ENCODE results near the gene NUTM1.
"Not testable (repeated sequence)": the region's sequence is repeated elsewhere in the genome, so short reads cannot be mapped to it uniquely, and the experiment has no call there.

The NUTM1 gene

GRCh38 chr15:34366271-34367065, 23.4 kb downstream of the NUTM1 start:
- peak; percentile 72 for DNase-seq

DNA sequence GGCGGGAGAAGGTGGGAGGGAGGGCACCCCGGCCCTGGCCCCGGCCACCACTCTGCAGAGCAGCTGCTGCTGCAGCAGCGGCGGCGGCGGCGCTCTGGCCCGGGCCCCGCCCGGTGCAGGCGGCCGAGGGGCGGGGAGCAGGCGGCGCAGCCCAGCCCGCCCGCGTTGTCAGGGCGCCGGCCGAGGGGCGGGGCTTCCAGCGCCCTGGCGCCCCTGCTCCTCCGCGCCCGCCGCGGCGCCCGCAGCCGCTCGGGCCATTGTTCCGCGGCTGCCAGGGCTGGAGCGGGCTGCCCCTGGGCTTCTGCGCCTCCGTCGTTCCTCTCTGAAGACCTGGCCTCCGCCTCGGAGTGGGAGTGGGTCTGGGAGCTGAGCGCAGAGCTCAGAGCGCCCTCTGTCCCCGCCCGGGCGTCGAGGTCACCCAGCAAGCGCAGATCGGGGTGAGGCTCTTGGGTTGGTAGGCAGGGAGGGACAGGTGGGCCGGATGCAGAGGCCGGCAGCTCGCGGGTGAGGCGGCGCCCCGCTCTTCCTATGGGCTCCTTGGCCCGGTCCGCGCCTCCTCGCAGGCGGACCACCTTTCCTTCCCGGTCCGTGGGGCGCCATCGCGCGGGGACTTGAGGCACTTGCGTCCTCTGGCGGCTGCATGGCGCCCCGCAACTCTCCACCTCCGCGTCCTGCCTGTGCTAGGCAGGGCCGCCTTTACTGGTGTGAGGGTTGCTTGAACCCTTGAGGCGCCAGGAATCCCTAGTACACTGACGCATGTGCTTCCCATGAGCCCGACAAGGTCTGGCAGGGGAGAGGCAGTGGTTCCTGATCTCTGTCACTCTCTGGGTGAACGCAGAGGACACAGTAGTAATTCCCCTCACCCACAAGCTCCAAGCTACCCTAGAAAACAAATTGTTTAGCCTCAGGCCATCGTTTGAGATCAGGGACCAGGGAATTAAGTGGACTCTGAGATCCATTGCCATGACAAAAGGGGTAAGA, 24.3 kb downstream of the NUTM1 start, which contains the start of gene LPCAT4:
Gene LPCAT4 (minus strand): TSS at position 96 of the 981 bp plus-strand sequence. CDS start 96 bp downstream, outside the sequence.
- DNase-seq, result peak; percentile 96

DNA sequence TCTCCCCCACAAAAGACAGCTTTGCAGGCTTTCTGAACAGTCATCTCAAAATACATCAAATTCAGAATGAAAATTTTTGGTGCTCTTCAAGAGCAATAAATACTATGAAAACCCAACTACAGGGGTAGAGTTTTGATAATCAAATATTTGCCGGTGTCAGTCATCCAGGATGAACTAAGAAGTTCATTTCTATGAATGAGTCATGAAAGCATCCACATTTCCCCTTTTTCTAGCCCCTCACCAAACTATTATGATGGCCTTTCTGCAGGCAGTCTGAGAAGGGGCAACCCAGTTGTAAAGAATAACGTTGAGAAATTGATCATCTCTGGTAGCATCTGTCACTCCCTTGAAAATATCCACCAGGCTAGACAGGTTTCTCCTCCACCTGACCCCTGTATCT, 27.0 kb downstream of the NUTM1 start:
- DNase-seq, result no peak

DNA sequence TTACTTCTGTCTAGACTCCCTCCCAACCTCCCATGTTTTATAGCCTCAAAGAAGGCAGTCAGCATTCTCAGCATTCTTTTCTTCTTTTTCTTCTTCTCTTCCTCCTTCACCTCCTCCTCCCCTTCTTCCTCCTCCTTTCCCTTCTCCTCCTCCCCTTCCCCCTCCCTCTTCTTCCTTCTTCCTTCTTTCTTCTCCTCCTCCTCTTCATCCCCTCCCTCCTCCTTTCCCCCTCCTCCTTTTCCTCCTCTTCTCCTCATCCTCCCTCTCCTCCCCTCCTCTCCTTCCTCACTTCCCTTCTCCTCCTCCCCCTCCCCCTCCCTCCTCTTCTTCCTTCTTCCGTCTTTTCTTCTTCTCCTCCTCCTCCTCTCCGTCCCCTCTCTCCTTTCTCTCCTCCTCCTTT, 27.5 kb downstream of the NUTM1 start:
- DNase-seq, result no peak

DNA sequence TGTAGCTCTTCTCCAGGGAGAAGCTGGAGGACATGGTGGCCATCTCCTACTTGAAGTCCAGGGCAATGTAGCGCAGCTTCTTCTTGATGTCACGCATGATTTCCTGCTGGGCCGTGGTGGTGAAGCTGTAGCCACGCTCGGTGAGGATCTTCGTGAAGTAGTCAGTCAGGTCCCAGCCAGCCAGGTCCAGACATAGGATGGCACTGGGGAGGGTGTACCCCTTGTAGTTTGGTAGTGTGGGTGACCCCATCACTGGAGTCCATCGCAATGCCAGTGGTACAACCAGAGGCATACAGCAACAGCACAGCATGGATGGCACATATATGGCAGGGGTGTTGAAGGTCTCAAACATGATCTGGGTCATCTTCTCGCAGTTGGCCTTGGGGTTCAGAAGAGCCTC, 30.8 kb downstream of the NUTM1 start:
- DNase-seq, result no peak

DNA sequence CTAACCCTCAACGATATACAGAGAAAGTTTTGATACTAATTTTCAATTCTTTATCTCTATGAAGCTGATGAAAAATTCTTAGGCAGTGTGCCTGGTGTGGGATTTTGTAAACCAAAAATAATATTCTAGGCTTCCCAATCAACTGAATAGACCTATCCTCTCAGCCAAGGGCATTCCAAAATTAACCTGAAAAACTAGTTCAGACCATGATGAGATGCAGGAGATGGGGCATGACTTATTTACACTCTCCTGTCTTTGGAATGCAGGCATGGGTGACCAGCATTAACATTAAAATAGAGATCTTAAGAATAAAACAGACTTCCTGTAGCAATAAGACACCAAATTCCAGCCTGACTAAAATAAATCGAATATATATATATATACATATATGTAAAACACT, 31.7 kb downstream of the NUTM1 start:
- no peak for DNase-seq

DNA sequence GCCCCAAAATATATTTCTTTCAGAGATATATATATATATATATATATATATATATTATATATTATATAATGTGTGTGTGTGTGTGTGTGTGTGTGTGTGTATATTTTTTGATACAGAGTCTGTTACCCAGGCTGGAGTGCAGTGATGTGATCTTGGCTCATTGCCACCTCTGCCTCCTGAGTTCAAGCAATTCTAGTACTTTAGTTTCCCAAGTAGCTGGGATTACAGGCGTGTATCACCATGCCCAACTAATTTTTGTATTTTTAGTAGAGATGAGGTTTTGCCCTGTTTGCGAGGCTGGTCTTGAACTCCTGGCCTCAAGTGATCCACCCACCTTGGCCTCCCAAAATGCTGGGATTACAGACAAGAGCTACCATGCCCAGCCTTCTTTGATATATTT, 32.4 kb downstream of the NUTM1 start:
- DNase-seq, result not testable (repeated sequence)

GRCh38 chr15:34376856-34377255, 33.7 kb downstream of the NUTM1 start:
- no peak for DNase-seq

DNA sequence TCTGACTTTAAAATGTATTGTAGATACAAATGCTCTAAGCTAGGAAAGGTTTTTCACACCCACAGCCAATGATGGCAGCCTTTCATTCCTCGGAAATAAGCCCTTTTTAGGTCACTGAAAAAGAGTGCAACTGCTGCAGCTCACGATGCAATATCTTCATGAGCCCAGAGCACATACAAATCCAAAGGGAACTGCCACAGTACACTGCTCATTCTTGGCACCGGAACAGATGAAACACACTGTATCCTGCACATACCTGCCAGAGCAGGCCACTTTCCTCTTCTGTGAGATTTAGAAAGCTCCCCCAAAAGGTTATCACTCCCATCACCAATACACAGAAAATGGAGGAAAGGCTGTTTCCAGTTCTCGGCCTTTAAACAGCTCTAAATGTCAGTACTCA, 37.4 kb downstream of the NUTM1 start:
- DNase-seq, result not testable (repeated sequence)

- not testable (repeated sequence) for DNase-seq
These were observed 38.9 kb downstream of the NUTM1 start for GRCh38 chr15:34381829-34382521.

- not testable (repeated sequence) for DNase-seq
These were observed 46.5 kb downstream of the NUTM1 start for GRCh38 chr15:34389594-34390086.

DNA sequence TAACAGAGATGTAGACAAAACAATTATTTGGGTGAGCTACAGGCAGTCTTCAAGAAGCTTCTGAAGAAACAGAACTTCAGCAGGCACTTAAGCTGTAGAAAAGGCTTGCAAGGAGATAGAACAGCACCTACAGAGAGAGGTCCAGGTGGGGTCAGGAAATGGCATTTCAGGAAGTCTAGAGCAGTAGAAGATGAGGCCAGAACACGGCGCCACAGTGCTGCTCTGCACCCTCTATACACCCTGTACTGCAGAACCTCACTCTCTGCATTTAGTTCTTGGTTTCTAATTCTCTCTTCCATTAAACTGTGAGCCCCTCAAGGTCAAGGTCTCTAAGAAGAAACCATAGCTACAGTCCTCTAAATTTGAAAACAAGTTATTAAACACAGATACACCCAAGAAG, 49.9 kb downstream of the NUTM1 start:
- not testable (repeated sequence) for DNase-seq

DNA sequence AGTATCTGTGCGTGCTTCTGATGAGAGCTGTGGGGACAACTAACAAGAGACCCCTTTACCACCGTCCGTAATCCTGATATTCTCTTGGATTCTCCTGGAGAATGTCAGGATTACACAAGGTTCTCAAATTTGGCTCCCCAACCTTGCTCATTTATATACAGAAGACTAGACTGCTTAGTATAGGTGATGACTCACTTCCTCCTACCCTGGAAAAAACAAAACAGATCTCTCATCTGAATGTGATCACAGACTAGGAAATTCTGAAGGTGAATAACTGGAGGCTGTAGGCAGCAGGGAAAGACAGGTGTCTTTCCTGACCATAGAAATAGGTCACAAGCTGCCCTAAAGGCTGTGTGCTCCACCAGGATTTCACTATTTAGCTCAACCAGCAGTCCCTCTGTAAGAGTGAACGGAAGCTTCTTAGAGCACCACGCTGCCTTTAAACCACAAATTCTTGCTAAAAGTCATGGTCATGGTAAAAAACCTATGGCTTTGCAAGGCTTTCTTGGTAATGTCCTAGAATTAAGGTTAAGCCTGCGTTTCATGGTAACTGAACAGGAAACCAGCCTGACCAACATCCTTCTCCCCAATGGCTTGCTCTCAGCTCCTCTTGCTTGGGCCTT, 54.6 kb downstream of the NUTM1 start:
- not testable (repeated sequence) for DNase-seq

GRCh38 chr15:34403160-34403598, 60.1 kb downstream of the NUTM1 start:
- DNase-seq, result not testable (repeated sequence)

DNA sequence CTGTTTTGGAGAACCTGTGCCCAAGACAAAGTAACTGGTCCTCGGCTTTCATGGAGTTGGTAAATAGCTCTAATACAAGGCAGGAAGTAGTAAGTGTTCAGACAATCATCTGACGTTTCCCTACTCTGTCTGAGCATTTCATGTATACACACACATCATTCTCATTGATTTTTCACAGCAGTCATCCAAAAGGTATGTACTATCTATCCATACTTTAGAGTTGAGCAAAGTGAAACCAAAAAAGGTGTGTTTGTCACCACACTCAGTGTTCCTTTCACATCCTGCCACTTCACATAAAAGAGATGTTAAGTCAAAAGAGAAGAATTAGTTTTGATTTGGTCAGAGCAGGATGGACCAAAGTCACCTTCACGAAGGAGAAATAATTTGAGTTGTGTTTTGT, 60.8 kb downstream of the NUTM1 start:
- DNase-seq, result not testable (repeated sequence)
